ENCODE data around the gene CNOT6.
"Not testable (repeated sequence)": the region's sequence is repeated elsewhere in the genome, so short reads cannot be mapped to it uniquely, and the experiment has no call there.

CNOT6 gene

GRCh38 chr5:180467028-180467975 lies 26.9 kb upstream of the CNOT6 start:
- H3K27me3 Mint-ChIP-seq, result peaks cover 17 to 58% of the 10 kb centered on the region in 2 donors
- H3K9me3 Mint-ChIP-seq, result no peaks in the 10 kb centered on the region
- peak overlapping the region in 1 of 2 donors; percentile 49 for H3K27ac Mint-ChIP-seq
- peaks cover 0 to 2% of the 10 kb centered on the region in 2 donors for H3K4me1 Mint-ChIP-seq (ENCODE audit: low read depth in 2 of 2)
- no peak for ATAC-seq (replicated peaks)
- H3K4me3 Mint-ChIP-seq, result no peak overlapping the region
- no peak for DNase-seq
- no peaks in the 10 kb centered on the region for H3K36me3 Mint-ChIP-seq (ENCODE audit: insufficient read depth)

- no peaks in the 10 kb centered on the region for H3K36me3 Mint-ChIP-seq (ENCODE audit: insufficient read depth)
- H3K9me3 Mint-ChIP-seq, result no peaks in the 10 kb centered on the region
- DNase-seq (no peak), ATAC-seq (replicated peaks) (no peak)
- peaks cover 0 to 2% of the 10 kb centered on the region in 2 donors for H3K4me1 Mint-ChIP-seq (ENCODE audit: low read depth in 2 of 2)
- H3K27me3 Mint-ChIP-seq, result peaks cover 17 to 58% of the 10 kb centered on the region in 2 donors
- H3K4me3 Mint-ChIP-seq, result no peak overlapping the region
- no peak overlapping the region for H3K27ac Mint-ChIP-seq
Measured at GRCh38 chr5:180467989-180468731, 26.0 kb upstream of the CNOT6 start.

- no peak for ATAC-seq (replicated peaks)
- H3K27ac Mint-ChIP-seq, result no peak overlapping the region
- no peaks in the 10 kb centered on the region for H3K9me3 Mint-ChIP-seq
- no peaks in the 10 kb centered on the region for H3K36me3 Mint-ChIP-seq (ENCODE audit: insufficient read depth)
- H3K27me3 Mint-ChIP-seq, result peaks cover 17 to 58% of the 10 kb centered on the region in 2 donors
- no peak for DNase-seq
- no peak overlapping the region for H3K4me3 Mint-ChIP-seq
- peaks cover 0 to 2% of the 10 kb centered on the region in 2 donors for H3K4me1 Mint-ChIP-seq (ENCODE audit: low read depth in 2 of 2)
Measured at GRCh38 chr5:180468732-180469585, 25.2 kb upstream of the CNOT6 start.

GRCh38 chr5:180469586-180469865 lies 24.7 kb upstream of the CNOT6 start:
- H3K4me1 Mint-ChIP-seq (ENCODE audit: low read depth in 2 of 2), result peaks cover 0 to 2% of the 10 kb centered on the region in 2 donors
- H3K27ac Mint-ChIP-seq, result no peak overlapping the region
- H3K4me3 Mint-ChIP-seq, result no peak overlapping the region
- no peak for ATAC-seq (replicated peaks)
- no peak for DNase-seq
- no peaks in the 10 kb centered on the region for H3K36me3 Mint-ChIP-seq (ENCODE audit: insufficient read depth)
- peaks cover 17 to 52% of the 10 kb centered on the region in 2 donors for H3K27me3 Mint-ChIP-seq
- H3K9me3 Mint-ChIP-seq, result no peaks in the 10 kb centered on the region

GRCh38 chr5:180469866-180470265 lies 24.3 kb upstream of the CNOT6 start:
- H3K27me3 Mint-ChIP-seq, result peaks cover 17 to 49% of the 10 kb centered on the region in 2 donors
- H3K4me1 Mint-ChIP-seq (ENCODE audit: low read depth in 2 of 2), result peaks cover 0 to 2% of the 10 kb centered on the region in 2 donors
- no peak overlapping the region for H3K27ac Mint-ChIP-seq
- no peak overlapping the region for H3K4me3 Mint-ChIP-seq
- no peak for DNase-seq
- no peaks in the 10 kb centered on the region for H3K36me3 Mint-ChIP-seq (ENCODE audit: insufficient read depth)
- ATAC-seq (replicated peaks), result no peak
- no peaks in the 10 kb centered on the region for H3K9me3 Mint-ChIP-seq

GRCh38 chr5:180470361-180470760 lies 23.8 kb upstream of the CNOT6 start:
- H3K9me3 Mint-ChIP-seq, result no peaks in the 10 kb centered on the region
- DNase-seq (no peak), ATAC-seq (replicated peaks) (no peak)
- H3K27ac Mint-ChIP-seq, result no peak overlapping the region
- peaks cover 17 to 46% of the 10 kb centered on the region in 2 donors for H3K27me3 Mint-ChIP-seq
- no peak overlapping the region for H3K4me3 Mint-ChIP-seq
- no peaks in the 10 kb centered on the region for H3K36me3 Mint-ChIP-seq (ENCODE audit: insufficient read depth)
- peaks cover 0 to 2% of the 10 kb centered on the region in 2 donors for H3K4me1 Mint-ChIP-seq (ENCODE audit: low read depth in 2 of 2)

GRCh38 chr5:180470966-180471582 lies 23.1 kb upstream of the CNOT6 start:
- Mint-ChIP-seq H3K4me3 (no peak overlapping the region), H3K36me3 (ENCODE audit: insufficient read depth) (no peaks in the 10 kb centered on the region), H3K27ac (no peak overlapping the region), H3K9me3 (no peaks in the 10 kb centered on the region), H3K27me3 (peaks cover 17 to 39% of the 10 kb centered on the region in 2 donors), H3K4me1 (ENCODE audit: low read depth in 2 of 2) (peaks cover 0 to 2% of the 10 kb centered on the region in 2 donors)
- ATAC-seq (replicated peaks) (peak; percentile 91), DNase-seq (peak; percentile 59 to 68 (median 63))

GRCh38 chr5:180471866-180472265 lies 22.3 kb upstream of the CNOT6 start:
- Mint-ChIP-seq H3K36me3 (ENCODE audit: insufficient read depth) (no peaks in the 10 kb centered on the region), H3K9me3 (no peaks in the 10 kb centered on the region), H3K27me3 (peaks cover 12 to 37% of the 10 kb centered on the region in 2 donors), H3K27ac (no peak overlapping the region), H3K4me1 (ENCODE audit: low read depth in 2 of 2) (peaks cover 0 to 2% of the 10 kb centered on the region in 2 donors), H3K4me3 (no peak overlapping the region)
- ATAC-seq (replicated peaks) (no peak), DNase-seq (no peak)

GRCh38 chr5:180472269-180472668 lies 21.9 kb upstream of the CNOT6 start:
- peaks cover 0 to 2% of the 10 kb centered on the region in 2 donors for H3K4me1 Mint-ChIP-seq (ENCODE audit: low read depth in 2 of 2)
- H3K27me3 Mint-ChIP-seq, result peaks cover 8 to 33% of the 10 kb centered on the region in 2 donors
- no peak overlapping the region for H3K4me3 Mint-ChIP-seq
- no peak overlapping the region for H3K27ac Mint-ChIP-seq
- DNase-seq, result no peak
- no peaks in the 10 kb centered on the region for H3K36me3 Mint-ChIP-seq (ENCODE audit: insufficient read depth)
- no peaks in the 10 kb centered on the region for H3K9me3 Mint-ChIP-seq
- no peak for ATAC-seq (replicated peaks)

GRCh38 chr5:180473386-180473785 lies 20.8 kb upstream of the CNOT6 start:
- not testable (repeated sequence) for H3K4me3 Mint-ChIP-seq; H3K27ac Mint-ChIP-seq; ATAC-seq (replicated peaks); H3K4me1 Mint-ChIP-seq (ENCODE audit: low read depth in 2 of 2); H3K9me3 Mint-ChIP-seq; H3K36me3 Mint-ChIP-seq (ENCODE audit: insufficient read depth); DNase-seq
- peaks cover 8 to 25% of the 10 kb centered on the region in 2 donors for H3K27me3 Mint-ChIP-seq

GRCh38 chr5:180474569-180474968 lies 19.6 kb upstream of the CNOT6 start:
- no peaks in the 10 kb centered on the region for H3K36me3 Mint-ChIP-seq (ENCODE audit: insufficient read depth)
- H3K9me3 Mint-ChIP-seq, result no peaks in the 10 kb centered on the region
- ATAC-seq (replicated peaks), result no peak
- H3K4me3 Mint-ChIP-seq, result no peak overlapping the region
- H3K27me3 Mint-ChIP-seq, result peaks cover 0 to 18% of the 10 kb centered on the region in 2 donors
- DNase-seq, result no peak
- peaks cover 0 to 2% of the 10 kb centered on the region in 2 donors for H3K4me1 Mint-ChIP-seq (ENCODE audit: low read depth in 2 of 2)
- H3K27ac Mint-ChIP-seq, result no peak overlapping the region

GRCh38 chr5:180475969-180476524 lies 18.1 kb upstream of the CNOT6 start:
- H3K27me3 Mint-ChIP-seq; DNase-seq; H3K4me3 Mint-ChIP-seq; H3K36me3 Mint-ChIP-seq (ENCODE audit: insufficient read depth); H3K27ac Mint-ChIP-seq; H3K4me1 Mint-ChIP-seq (ENCODE audit: low read depth in 2 of 2); ATAC-seq (replicated peaks); H3K9me3 Mint-ChIP-seq: not testable (repeated sequence)
